Measurements from ENCODE around the gene MS4A7. TPM values are rescaled to one million over a fixed set of nuclear protein-coding genes. Genes with fewer than 3 reads are reported as not detected.

MS4A7 gene
- polyA plus RNA-seq, 2 of the 4 experiments (the other 2 are of a cell fraction) = not detected

DNA sequence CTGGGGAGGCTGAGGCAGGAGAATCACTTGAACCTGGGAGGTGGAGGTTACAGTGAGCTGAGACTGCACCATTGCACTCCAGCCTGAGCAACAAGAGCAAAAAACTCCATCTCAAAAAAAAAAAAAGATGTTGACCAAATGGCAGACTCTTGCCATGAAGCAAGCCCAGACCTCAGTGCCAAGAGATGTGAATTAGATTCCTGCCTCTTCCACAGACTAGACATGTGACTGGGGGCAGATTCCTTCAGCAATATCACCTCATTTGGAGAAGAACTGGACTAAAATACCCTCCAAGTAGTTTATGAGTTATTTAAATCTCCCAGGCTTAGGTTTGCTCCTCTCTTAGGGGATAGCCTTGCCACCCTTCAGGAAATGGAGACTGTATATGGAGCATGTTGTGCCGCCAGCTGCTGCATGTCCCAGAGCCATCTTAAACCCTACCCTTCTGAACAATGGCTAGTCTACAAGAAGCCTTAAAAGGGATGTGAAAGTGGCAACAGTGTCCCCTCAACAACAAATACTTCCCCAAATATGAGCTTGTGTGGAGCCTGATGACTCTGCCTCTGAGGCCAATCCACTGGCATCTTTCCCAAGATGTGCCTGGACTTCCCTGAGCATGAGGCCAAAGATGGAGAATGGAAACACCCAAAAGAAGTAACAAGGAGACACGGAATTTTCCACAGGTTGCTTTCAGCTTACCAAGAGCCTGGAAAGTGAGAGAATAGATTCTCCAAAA is 763 bp upstream of the MS4A7 start:
- CTCF ChIA-PET = interaction anchor here (0.7 kb wide), 1 partner anchor 241 kb away, joined by 3 read pairs; no protein-coding TSS in a partner anchor

DNA sequence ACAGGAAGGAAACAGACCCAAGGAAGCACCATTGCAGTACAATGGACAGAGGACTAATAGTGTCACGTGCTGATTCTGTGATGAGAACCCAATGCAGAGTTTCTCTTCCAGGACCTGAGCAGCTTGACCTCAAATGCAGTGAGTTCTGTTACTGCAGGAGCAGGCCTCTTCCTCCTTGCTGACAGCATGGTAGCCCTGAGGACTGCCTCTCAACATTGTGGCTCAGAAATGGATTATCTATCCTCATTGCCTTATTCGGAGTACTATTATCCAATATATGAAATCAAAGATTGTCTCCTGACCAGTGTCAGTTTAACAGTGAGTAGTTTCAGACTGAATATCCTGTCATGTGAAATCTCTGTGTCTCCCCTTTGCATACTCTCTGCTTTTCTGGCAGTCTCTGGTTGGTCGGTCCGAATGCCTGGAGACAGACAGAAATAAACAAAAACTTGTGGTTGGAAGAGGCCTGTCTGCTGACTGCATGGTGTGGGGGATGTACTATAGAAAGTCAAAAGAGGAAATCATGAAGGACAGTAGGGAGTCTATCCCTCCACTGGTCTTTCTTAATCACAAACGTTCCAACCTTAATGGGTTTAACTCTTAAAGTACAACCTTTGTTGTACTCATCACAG is 11.1 kb downstream of the MS4A7 start:
- CTCF ChIA-PET = interaction anchor here (1.3 kb wide), 1 partner anchor 15 kb away, joined by 3 read pairs; no protein-coding TSS in a partner anchor
- ATAC-seq (no peak), FAIRE-seq (no peak)

More for the DNA sequence above, 763 bp upstream of the MS4A7 start:
- Histone ChIP-seq H3K9me3 (no peaks in the 10 kb centered on the region), H3K27ac (no peak overlapping the region), H3K4me2 (no peak overlapping the region), H3K4me3 (no peak overlapping the region), H3K4me1 (no peaks in the 10 kb centered on the region)
- DNase-seq (ENCODE audit: low read depth in 1 of 2, low spot score in 1 of 2) (no peak), FAIRE-seq (no peak), ATAC-seq (no peak)
- POLR2A ChIA-PET = no interaction called here
- TF ChIP-seq, protein P1, sequence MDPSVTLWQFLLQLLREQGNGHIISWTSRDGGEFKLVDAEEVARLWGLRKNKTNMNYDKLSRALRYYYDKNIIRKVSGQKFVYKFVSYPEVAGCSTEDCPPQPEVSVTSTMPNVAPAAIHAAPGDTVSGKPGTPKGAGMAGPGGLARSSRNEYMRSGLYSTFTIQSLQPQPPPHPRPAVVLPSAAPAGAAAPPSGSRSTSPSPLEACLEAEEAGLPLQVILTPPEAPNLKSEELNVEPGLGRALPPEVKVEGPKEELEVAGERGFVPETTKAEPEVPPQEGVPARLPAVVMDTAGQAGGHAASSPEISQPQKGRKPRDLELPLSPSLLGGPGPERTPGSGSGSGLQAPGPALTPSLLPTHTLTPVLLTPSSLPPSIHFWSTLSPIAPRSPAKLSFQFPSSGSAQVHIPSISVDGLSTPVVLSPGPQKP (IDR thresholded peaks at IDR 0.05; ENCODE audit: low read depth, low read length) = no peak
- TF ChIP-seq CEBPB (IDR thresholded peaks at IDR 0.05) (no peak), KDM5A (IDR thresholded peaks at IDR 0.05) (no peak)
- TF ChIP-seq, protein P2, sequence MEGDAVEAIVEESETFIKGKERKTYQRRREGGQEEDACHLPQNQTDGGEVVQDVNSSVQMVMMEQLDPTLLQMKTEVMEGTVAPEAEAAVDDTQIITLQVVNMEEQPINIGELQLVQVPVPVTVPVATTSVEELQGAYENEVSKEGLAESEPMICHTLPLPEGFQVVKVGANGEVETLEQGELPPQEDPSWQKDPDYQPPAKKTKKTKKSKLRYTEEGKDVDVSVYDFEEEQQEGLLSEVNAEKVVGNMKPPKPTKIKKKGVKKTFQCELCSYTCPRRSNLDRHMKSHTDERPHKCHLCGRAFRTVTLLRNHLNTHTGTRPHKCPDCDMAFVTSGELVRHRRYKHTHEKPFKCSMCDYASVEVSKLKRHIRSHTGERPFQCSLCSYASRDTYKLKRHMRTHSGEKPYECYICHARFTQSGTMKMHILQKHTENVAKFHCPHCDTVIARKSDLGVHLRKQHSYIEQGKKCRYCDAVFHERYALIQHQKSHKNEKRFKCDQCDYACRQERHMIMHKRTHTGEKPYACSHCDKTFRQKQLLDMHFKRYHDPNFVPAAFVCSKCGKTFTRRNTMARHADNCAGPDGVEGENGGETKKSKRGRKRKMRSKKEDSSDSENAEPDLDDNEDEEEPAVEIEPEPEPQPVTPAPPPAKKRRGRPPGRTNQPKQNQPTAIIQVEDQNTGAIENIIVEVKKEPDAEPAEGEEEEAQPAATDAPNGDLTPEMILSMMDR (IDR thresholded peaks at IDR 0.05) = no peak
- WGBS (ENCODE audit: missing lambda C conversion rate) = 15% methylated on average over 2 of the region's 2 CpGs

DNA sequence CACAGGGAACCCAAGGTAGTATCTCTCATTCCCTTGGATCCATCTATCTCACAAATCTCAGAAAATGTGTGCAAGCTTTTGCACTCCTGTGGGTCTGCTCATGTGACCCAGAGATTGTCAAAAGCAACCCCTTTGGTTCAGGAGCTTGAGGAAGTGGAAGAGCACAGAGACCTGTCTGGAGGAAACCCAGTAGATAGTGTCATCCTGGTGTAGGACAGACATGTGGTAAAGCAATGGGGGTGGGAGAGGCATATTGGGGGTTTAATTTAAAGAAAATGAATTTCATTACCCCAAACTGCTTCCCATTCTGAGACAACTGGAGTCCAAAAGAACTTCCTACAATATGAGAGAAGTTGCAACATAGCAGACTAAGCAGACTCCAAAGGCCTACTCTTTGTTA is 12.1 kb downstream of the MS4A7 start:
- no peak for DNase-seq (ENCODE audit: low read depth in 1 of 2, low spot score in 1 of 2)
- H3K4me3 ChIP-seq = no peak overlapping the region
- ChIA-PET CTCF (no interaction called here), POLR2A (no interaction called here)
- ATAC-seq = no peak
- no peak for FAIRE-seq
- no peak overlapping the region for H3K4me2 ChIP-seq
- H3K9me3 ChIP-seq = no peaks in the 10 kb centered on the region
- H3K4me1 ChIP-seq = no peaks in the 10 kb centered on the region
- H3K27ac ChIP-seq = no peak overlapping the region
- TF ChIP-seq CHD4 (IDR thresholded peaks at IDR 0.05; ENCODE audit: borderline replicate concordance) (no peak), POLR2AphosphoS2 (conservative IDR thresholded peaks at IDR 0.05; ENCODE audit: low read length) (no peak), ZSCAN20 (CRISPR knock-in tag; IDR thresholded peaks at IDR 0.05) (no peak), HOXB13 (CRISPR knock-in tag; IDR thresholded peaks at IDR 0.05; ENCODE audit: low read depth) (no peak), MYC (IDR thresholded peaks at IDR 0.05; ENCODE audit: borderline replicate concordance, low read length) (no peak), SMC3 (IDR thresholded peaks at IDR 0.05) (no peak), JUN (IDR thresholded peaks at IDR 0.05) (no peak), CHD2 (IDR thresholded peaks at IDR 0.05; ENCODE audit: low read length, partially characterized antibody) (no peak)
- TF ChIP-seq, protein P3, sequence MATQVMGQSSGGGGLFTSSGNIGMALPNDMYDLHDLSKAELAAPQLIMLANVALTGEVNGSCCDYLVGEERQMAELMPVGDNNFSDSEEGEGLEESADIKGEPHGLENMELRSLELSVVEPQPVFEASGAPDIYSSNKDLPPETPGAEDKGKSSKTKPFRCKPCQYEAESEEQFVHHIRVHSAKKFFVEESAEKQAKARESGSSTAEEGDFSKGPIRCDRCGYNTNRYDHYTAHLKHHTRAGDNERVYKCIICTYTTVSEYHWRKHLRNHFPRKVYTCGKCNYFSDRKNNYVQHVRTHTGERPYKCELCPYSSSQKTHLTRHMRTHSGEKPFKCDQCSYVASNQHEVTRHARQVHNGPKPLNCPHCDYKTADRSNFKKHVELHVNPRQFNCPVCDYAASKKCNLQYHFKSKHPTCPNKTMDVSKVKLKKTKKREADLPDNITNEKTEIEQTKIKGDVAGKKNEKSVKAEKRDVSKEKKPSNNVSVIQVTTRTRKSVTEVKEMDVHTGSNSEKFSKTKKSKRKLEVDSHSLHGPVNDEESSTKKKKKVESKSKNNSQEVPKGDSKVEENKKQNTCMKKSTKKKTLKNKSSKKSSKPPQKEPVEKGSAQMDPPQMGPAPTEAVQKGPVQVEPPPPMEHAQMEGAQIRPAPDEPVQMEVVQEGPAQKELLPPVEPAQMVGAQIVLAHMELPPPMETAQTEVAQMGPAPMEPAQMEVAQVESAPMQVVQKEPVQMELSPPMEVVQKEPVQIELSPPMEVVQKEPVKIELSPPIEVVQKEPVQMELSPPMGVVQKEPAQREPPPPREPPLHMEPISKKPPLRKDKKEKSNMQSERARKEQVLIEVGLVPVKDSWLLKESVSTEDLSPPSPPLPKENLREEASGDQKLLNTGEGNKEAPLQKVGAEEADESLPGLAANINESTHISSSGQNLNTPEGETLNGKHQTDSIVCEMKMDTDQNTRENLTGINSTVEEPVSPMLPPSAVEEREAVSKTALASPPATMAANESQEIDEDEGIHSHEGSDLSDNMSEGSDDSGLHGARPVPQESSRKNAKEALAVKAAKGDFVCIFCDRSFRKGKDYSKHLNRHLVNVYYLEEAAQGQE (IDR thresholded peaks at IDR 0.05) = no peak
- TF ChIP-seq, protein P2 (IDR thresholded peaks at IDR 0.05) = no peak

More for the DNA sequence above, 11.1 kb downstream of the MS4A7 start:
- Histone ChIP-seq H3K9me3 (no peaks in the 10 kb centered on the region), H3K4me1 (no peaks in the 10 kb centered on the region), H3K27ac (no peak overlapping the region), H3K4me2 (no peak overlapping the region), H3K4me3 (no peak overlapping the region)
- TF ChIP-seq EP300 (IDR thresholded peaks at IDR 0.05) (no peak), TFCP2L1 (CRISPR knock-in tag; IDR thresholded peaks at IDR 0.05) (no peak), JUN (IDR thresholded peaks at IDR 0.05) (no peak), SMC3 (IDR thresholded peaks at IDR 0.05) (no peak), ZC3H11A (IDR thresholded peaks at IDR 0.05) (no peak), CHD2 (IDR thresholded peaks at IDR 0.05; ENCODE audit: low read length, partially characterized antibody) (no peak), GATA3 (IDR thresholded peaks at IDR 0.05; ENCODE audit: borderline replicate concordance) (no peak), ZSCAN20 (CRISPR knock-in tag; IDR thresholded peaks at IDR 0.05) (no peak), MAFK (IDR thresholded peaks at IDR 0.05; ENCODE audit: partially characterized antibody) (no peak), KDM1A (IDR thresholded peaks at IDR 0.05; ENCODE audit: low read depth) (no peak), NR3C1 (IDR thresholded peaks at IDR 0.05) (no peak), ESRRA (IDR thresholded peaks at IDR 0.05; ENCODE audit: borderline replicate concordance, low read length) (no peak), SREBF2 (IDR thresholded peaks at IDR 0.05) (no peak), CEBPB (IDR thresholded peaks at IDR 0.05) (no peak), RNF2 (IDR thresholded peaks at IDR 0.05; ENCODE audit: borderline replicate concordance, low read depth) (no peak), JUNB (IDR thresholded peaks at IDR 0.05) (no peak)
- TF ChIP-seq, protein P4, sequence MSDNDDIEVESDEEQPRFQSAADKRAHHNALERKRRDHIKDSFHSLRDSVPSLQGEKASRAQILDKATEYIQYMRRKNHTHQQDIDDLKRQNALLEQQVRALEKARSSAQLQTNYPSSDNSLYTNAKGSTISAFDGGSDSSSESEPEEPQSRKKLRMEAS (IDR thresholded peaks at IDR 0.05) = no peak
- TF ChIP-seq, protein P5, sequence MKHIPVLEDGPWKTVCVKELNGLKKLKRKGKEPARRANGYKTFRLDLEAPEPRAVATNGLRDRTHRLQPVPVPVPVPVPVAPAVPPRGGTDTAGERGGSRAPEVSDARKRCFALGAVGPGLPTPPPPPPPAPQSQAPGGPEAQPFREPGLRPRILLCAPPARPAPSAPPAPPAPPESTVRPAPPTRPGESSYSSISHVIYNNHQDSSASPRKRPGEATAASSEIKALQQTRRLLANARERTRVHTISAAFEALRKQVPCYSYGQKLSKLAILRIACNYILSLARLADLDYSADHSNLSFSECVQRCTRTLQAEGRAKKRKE (CRISPR knock-in tag; IDR thresholded peaks at IDR 0.05; ENCODE audit: low read depth) = no peak
- DNase-seq (ENCODE audit: low read depth in 1 of 2, low spot score in 1 of 2) = no peak
- 16% methylated on average over 5 of the region's 5 CpGs for WGBS (ENCODE audit: missing lambda C conversion rate)
- POLR2A ChIA-PET = no interaction called here
